Measurements from ENCODE around the gene MINPP1. TPM values are rescaled to one million over a fixed set of nuclear protein-coding genes. Genes with fewer than 3 reads are reported as not detected.

MINPP1 gene
- total RNA-seq, 1 experiment from 2014 or later: 37.0 TPM

GRCh38 chr10:87507879-87508483 lies 3.3 kb downstream of the MINPP1 start:
- ChIA-PET CTCF (no interaction called here), POLR2A (no interaction called here)
- H3K27ac ChIP-seq (ENCODE audit: low read length): peak overlapping the region; percentile 39; the same call in 1 of the 2 replicates
- BruUV-seq (replicated peaks): no TSS peak
- TF ChIP-seq TCF7L2 (IDR thresholded peaks at IDR 0.05; ENCODE audit: low read depth, low read length) (no peak), REST (IDR thresholded peaks at IDR 0.05; ENCODE audit: insufficient read depth in 1 of 2, low read depth in 2 of 2, low read length in 1 of 2) (no peak), CTCF (IDR thresholded peaks at IDR 0.05) (no peak), SIN3A (IDR thresholded peaks at IDR 0.05; ENCODE audit: borderline replicate concordance, insufficient read depth, low read depth, low read length) (no peak), POLR2AphosphoS5 (IDR thresholded peaks at IDR 0.05; ENCODE audit: low read depth, low read length) (no peak)
- peaks cover 28% of the 10 kb centered on the region for H3K36me3 ChIP-seq (ENCODE audit: control insufficient read depth, insufficient read depth, low read length)
- H3K4me1 ChIP-seq (ENCODE audit: control insufficient read depth, insufficient read depth, low read length): peaks cover 28% of the 10 kb centered on the region
- no peaks in the 10 kb centered on the region for H3K27me3 ChIP-seq (ENCODE audit: control insufficient read depth, insufficient read depth, low read length)
- H3K4me3 ChIP-seq (ENCODE audit: low read depth in 2 of 2, low read length in 2 of 2): no peak overlapping the region
- H3K9me3 ChIP-seq (ENCODE audit: control insufficient read depth, insufficient read depth, low read depth, low read length): no peaks in the 10 kb centered on the region
- intact Hi-C loops (cut with micrococcal nuclease; ENCODE audit: unreplicated experiment): no loop called here
- ATAC-seq (no peak), DNase-seq (ENCODE audit: low read depth, low spot score) (no peak)
- in situ Hi-C loops (cut with HindIII; ENCODE audit: low pct_unique_long_range_greater_than_20kb, low sequenced_read_pairs): no loop called here

- TF ChIP-seq REST (IDR thresholded peaks at IDR 0.05; ENCODE audit: insufficient read depth in 1 of 2, low read depth in 2 of 2, low read length in 1 of 2): no peak
- TF ChIP-seq CTCF (IDR thresholded peaks at IDR 0.05): no peak
- no peak for TF ChIP-seq POLR2AphosphoS5 (IDR thresholded peaks at IDR 0.05; ENCODE audit: low read depth, low read length)
- no peak for TF ChIP-seq TCF7L2 (IDR thresholded peaks at IDR 0.05; ENCODE audit: low read depth, low read length)
- no peak for TF ChIP-seq SIN3A (IDR thresholded peaks at IDR 0.05; ENCODE audit: borderline replicate concordance, insufficient read depth, low read depth, low read length)
- CTCF ChIA-PET: no interaction called here
- POLR2A ChIA-PET: no interaction called here
Measured at GRCh38 chr10:87508837-87509236, 4.1 kb downstream of the MINPP1 start.

More at GRCh38 chr10:87508837-87509236, 4.1 kb downstream of the MINPP1 start:
- no TSS peak for BruUV-seq (replicated peaks)
- no peak for ATAC-seq
- no peak for DNase-seq (ENCODE audit: low read depth, low spot score)
- no peak overlapping the region for H3K4me3 ChIP-seq (ENCODE audit: low read depth in 2 of 2, low read length in 2 of 2)
- in situ Hi-C loops (cut with HindIII; ENCODE audit: low pct_unique_long_range_greater_than_20kb, low sequenced_read_pairs): no loop called here
- H3K9me3 ChIP-seq (ENCODE audit: control insufficient read depth, insufficient read depth, low read depth, low read length): no peaks in the 10 kb centered on the region
- peaks cover 33% of the 10 kb centered on the region for H3K36me3 ChIP-seq (ENCODE audit: control insufficient read depth, insufficient read depth, low read length)
- intact Hi-C loops (cut with micrococcal nuclease; ENCODE audit: unreplicated experiment): no loop called here
- H3K27ac ChIP-seq (ENCODE audit: low read length): no peak overlapping the region
- peaks cover 24% of the 10 kb centered on the region for H3K4me1 ChIP-seq (ENCODE audit: control insufficient read depth, insufficient read depth, low read length)
- H3K27me3 ChIP-seq (ENCODE audit: control insufficient read depth, insufficient read depth, low read length): no peaks in the 10 kb centered on the region
